GM21360 (cell line): ENCODE results near the gene ARAP3.

Source experiments
- ATAC-seq: cut with Tn5 transposase; IDR thresholded peaks from one replicate; pipeline ENCODE4 v1.9.1; 2021; ENCODE audit warnings: mild to moderate bottlenecking, moderate library complexity; ENCODE audit not compliant: unreplicated experiment

Gene ARAP3

GRCh38 chr5:141704782-141705297 lies 22.8 kb upstream of the ARAP3 start:
- ATAC-seq, result no peak

- ATAC-seq, result no peak
Measured at GRCh38 chr5:141703133-141703561, 21.1 kb upstream of the ARAP3 start.

GRCh38 chr5:141701360-141702119 lies 19.5 kb upstream of the ARAP3 start:
- ATAC-seq, result peak; percentile 72

- ATAC-seq, result no peak
Measured at GRCh38 chr5:141697586-141697985, 15.6 kb upstream of the ARAP3 start.

- ATAC-seq, result no peak
Measured at GRCh38 chr5:141696431-141696830, 14.4 kb upstream of the ARAP3 start.

GRCh38 chr5:141695627-141696215 lies 13.7 kb upstream of the ARAP3 start:
- no peak for ATAC-seq

- ATAC-seq, result no peak
Measured at GRCh38 chr5:141694479-141694878, 12.4 kb upstream of the ARAP3 start.

- ATAC-seq, result no peak
Measured at GRCh38 chr5:141692919-141693725, 11.1 kb upstream of the ARAP3 start.

GRCh38 chr5:141692533-141692888 lies 10.5 kb upstream of the ARAP3 start:
- no peak for ATAC-seq

GRCh38 chr5:141691867-141692532 lies 10.0 kb upstream of the ARAP3 start:
- peak; percentile 82 for ATAC-seq

- ATAC-seq, result no peak
Measured at GRCh38 chr5:141691286-141691866, 9.3 kb upstream of the ARAP3 start.

- no peak for ATAC-seq
Measured at GRCh38 chr5:141686648-141687416, 4.8 kb upstream of the ARAP3 start.

- ATAC-seq, result no peak
Measured at GRCh38 chr5:141685591-141685990, 3.6 kb upstream of the ARAP3 start.

GRCh38 chr5:141683596-141684141 lies 1.6 kb upstream of the ARAP3 start:
- ATAC-seq, result no peak

GRCh38 chr5:141681295-141681694 lies 735 bp downstream of the ARAP3 start:
- ATAC-seq, result no peak

- ATAC-seq, result no peak
Measured at GRCh38 chr5:141680751-141681201, 1.3 kb downstream of the ARAP3 start.

GRCh38 chr5:141680178-141680577 lies 1.9 kb downstream of the ARAP3 start:
- no peak for ATAC-seq

- no peak for ATAC-seq
Measured at GRCh38 chr5:141677415-141677814, 4.6 kb downstream of the ARAP3 start.

- no peak for ATAC-seq
Measured at GRCh38 chr5:141675672-141676071, 6.4 kb downstream of the ARAP3 start.

- ATAC-seq, result no peak
Measured at GRCh38 chr5:141674747-141675146, 7.3 kb downstream of the ARAP3 start.
